Right hindlimb (tissue), 1 donor: Measurements from ENCODE around the gene PAMR1.

Source experiments
- DNase-seq: peaks from one replicate; pipeline ENCODE4 v3.0.0-alpha.2; 2018

The PAMR1 gene

DNA sequence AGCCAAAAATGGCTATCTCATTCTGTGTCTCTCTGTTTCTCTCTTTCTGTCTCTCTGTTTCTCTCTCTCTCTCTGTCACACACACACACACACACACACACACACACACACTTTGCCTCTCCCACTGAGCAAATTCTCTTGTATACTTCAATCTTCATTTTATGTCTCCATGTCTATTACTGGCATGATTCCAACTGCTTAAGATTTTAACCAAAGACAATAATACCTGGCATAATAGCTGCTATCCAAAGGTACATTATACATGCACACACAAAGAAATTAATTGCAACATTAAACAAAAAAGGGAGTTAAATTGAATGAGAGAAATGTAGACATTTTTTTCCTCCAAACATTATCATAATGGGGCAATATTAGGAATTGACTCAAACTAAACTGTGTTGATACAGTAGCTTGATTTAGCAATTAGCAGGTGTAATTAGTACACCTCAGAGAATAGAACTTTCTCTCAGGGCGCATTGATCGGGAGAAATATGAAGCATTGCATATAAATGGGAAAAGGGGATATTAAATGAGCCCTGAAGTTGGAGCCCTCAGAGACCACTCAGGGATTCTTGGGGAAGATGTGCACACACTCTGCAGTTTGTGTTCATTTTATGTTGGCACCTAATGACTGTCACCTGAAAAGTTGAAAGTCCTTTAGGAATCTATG is 88.7 kb downstream of the PAMR1 start:
- no peak for DNase-seq

- no peak for DNase-seq
Observed at GRCh38 chr11:35433588-35433987, 91.8 kb downstream of the PAMR1 start.

- DNase-seq, result no peak
Observed at GRCh38 chr11:35432464-35432863, 93.0 kb downstream of the PAMR1 start.

DNA sequence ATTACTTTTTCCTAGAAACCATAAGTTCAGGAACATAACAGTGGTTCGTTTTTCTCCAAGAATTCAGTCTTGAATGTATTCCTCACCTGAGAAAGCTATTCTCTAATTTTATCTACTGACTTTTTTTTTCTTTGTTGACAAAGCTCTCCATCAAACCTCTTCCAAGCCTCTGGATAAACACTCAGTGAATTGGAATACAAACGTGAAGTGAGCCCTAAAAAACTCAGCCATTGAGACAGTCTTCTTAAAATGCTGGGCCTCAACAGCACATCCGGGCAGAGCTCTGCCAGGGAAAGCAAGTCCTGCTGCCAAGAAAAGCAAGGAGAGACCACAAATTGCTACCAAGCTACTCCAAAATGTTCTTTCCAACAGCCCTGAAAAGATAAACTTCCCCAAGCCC is 98.3 kb downstream of the PAMR1 start:
- peak; percentile 83 for DNase-seq

GRCh38 chr11:35426351-35426750 is 99.1 kb downstream of the PAMR1 start:
- DNase-seq, result no peak

- no peak for DNase-seq
Observed at GRCh38 chr11:35425603-35426212, 99.7 kb downstream of the PAMR1 start.

DNA sequence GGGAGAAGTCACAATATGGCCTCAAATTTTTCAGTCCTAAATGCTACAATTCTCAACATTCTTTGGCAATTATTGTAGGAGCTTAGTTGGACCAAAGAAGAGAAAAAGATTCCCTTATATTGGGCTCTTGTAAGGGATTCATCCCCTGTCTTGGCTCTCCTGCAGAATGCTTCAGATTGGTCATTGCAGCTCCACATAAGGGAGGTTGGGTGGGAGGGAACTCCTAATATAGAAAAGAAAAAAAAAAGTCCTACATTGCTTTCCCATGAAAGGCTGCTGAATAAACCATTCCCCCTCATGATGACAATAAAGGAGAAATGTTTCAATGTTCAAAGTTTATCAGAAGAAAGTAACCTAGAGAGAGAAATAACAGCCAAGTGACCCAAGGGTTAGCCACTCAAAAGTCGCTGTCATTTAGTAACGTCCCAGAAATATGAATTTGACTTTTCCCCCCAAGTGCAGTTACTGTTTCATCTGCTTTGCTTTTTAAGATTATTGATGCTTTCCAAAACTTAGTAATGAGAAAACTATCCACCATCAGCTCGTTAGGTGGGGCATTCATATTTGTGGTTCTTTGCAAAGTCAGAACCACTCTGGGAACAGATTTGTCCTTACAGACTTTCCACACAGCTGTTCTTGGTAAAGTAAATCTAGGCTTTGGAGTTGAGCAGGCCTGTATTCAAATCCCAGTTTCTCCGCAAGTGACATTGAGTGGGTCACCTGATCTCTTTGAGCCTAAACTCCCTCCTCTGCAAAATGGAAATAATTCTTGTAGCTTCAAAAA is 101.1 kb downstream of the PAMR1 start:
- no peak for DNase-seq

DNA sequence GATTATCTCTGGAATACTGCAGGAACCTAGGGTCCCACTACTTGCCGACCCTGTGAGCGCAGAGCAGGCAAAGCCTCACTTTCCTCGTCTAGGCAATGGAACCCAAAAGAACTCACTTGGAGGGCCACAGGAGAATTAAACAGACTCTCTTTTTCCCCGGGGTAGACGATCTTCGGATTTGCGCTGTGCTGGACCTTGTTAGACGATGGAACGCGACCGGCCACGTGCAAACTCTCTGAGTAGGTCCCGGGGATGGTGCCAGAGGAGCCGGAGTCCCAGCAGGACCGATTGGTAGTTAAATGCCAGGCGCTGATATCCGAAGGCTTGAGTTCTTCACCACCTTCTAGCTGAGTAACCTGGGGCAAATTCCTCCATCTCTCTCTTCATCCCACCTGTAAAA is 105.0 kb downstream of the PAMR1 start:
- no peak for DNase-seq

GRCh38 chr11:35419830-35420333 is 105.5 kb downstream of the PAMR1 start:
- DNase-seq, result peak; percentile 43

GRCh38 chr11:35419184-35419829 is 106.1 kb downstream of the PAMR1 start, which contains the start of gene SLC1A2:
Gene SLC1A2, minus strand, starts transcription at chr11:35419558. Its CDS starts 592 bp downstream, at chr11:35418966.
- peak; percentile 63 for DNase-seq

DNA sequence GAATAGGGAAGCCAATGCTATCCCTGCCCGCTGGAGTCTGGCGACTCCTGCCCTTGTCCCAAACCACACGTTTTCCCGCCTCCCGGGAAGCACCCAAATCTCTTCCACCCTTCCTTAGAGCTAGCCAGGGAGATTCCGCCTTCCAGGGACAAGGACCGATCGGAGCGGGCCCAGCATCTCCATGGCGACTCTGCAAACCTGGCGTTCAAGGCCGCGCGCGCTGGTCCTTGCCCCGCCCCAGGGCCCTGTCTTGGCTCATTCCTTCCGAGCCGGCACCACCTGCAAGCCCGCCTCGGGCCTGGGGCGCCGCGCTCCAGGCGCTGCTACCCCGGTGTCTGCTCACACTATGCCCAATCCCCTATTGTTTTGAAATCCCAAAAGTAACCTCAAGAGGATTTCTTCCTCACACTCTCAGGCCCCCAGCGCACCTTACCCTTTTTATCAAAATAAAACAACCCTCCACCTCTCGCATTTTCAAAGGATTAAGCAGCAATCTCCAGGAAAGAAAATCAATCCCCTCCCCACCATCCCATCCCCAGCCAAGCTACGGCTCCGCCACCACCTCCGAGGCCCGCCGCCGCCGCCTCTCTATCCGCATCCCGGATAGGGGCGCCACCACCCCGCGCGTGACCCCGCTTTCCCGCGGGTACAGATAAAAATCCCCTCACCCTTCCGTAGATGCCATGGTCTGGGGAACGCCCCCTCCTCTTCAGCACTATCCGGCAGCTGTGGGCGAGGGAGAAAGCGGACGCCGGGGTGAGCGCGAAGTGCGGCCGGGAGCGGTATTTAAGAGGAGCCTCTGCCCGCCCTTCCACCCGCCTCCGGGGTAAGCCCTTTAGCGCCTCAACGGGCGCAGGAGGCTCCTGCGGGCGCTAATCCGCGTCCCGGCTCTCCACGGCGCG is 106.9 kb downstream of the PAMR1 start:
- DNase-seq, result peak; percentile 47

DNA sequence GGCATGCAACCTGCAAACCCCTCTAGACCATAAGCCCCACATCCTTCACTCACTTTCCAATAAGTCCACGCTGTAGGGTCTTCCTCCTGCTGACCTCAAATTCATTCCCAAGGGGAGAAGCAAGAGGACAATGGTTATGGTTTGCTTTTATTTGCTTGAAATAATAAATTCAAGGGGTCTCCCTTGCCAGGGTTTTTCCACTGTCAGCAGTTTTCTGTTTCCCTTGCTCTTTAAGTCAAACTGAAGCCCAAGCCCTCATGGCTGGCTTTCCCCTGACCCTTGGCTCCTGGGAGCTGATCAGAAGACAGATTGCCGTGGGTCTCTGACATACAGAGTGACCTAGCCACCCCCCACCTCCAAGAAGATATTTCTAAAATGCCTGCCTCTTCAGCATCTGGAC is 109.9 kb downstream of the PAMR1 start:
- no peak for DNase-seq

DNA sequence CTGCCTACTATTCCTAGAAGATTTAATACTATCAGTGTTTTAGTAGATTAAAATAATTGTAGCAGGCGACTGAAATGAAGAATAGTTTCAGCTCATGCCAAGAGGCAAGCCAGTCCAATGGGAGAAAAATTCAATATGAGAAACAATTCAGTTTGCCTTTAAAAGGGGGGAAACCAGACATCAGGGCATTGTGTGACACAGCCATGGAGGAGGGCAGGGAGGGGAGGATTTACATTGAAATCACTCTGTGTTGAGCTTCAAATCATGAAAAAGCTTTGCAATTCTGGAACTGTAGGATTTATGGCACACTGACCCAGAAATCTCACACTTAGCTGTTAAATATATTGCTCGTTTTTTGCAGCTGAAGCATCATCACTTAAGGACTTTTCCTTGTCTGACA is 110.6 kb downstream of the PAMR1 start:
- no peak for DNase-seq

GRCh38 chr11:35414311-35414710 is 111.1 kb downstream of the PAMR1 start:
- no peak for DNase-seq

DNA sequence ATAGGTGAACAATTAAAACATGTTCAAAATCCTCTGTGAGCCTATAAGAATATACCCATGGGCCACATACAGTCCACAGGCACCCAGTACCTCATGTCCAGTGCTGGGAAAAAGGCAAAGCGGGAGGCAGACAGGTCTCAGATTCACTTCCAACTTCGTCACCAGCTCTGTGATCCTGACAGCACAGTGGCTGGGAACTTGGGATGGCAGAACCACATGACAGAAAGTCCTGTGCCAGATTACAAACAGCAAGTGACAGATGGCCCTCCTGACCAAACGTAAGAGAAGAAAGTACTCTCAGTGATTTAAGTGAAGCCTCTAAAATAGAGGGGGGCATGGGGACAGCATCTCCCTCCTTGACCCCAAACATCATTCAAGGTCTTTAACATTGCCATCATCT is 111.8 kb downstream of the PAMR1 start:
- DNase-seq, result no peak

GRCh38 chr11:35412285-35412684 is 113.1 kb downstream of the PAMR1 start:
- no peak for DNase-seq

- DNase-seq, result no peak
Observed at GRCh38 chr11:35407041-35407440, 118.4 kb downstream of the PAMR1 start.

DNA sequence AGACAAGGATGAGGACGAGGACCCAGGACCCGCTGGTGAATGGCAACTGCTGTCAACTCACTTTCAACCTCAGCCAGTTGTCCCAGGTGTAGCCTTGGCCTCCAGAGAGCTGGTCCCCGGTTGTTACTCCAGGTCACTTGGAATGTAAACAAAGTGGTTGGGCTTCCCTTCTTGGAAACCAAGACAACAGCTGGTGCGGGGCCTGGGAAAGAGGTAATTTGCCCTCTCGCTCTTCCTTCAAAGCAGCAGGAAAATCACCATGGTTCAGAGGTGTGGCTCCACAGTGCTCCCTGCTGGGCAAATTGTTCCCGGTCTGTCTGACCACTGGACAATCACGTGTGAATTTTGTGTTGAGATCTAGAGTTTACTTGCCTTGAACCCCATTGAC is 121.0 kb downstream of the PAMR1 start:
- DNase-seq, result no peak

GRCh38 chr11:35403765-35404387 is 121.5 kb downstream of the PAMR1 start:
- DNase-seq, result no peak

DNA sequence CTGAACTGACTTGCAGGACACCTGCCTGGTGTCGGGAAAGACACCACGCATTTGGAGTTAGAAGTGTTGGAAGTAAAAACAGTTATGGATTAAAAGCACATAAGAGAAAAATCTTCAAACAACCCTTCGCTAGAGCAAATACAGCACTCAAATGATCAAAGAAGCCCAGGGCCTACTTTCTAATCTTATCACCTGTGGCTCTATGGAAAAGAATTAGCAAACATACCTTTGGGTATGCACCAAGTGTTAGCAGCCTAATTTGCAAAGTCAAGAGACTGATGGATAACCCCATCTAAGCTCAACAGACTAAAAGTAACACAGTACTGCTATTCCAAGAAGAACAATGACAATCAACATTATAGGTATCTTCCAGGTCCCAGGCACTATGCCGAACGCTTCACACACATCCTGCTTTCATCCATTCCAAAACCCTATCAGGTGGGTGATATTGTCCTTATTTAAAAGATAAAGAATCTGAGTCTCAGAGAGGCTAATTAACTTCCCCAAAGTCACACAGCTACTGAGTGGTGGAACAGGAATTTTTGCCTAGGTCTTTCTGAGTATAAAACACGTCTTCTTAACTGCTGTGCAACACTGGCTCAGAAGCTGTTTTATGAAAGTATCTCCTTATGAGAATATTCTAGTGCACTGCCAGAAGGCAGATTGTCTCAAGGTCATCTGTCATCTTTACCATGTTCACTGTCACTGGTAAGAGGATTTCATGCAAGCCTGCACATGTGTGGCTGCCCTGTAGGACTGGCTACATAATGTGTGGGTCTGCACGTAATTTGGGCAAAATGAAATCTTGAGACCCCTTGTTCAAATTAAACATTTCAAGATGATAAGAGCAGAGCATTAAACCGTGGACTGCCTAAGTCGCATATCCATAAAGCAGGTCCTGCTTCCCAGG is 122.4 kb downstream of the PAMR1 start:
- DNase-seq, result no peak

- DNase-seq, result no peak
Observed at GRCh38 chr11:35398881-35399280, 126.5 kb downstream of the PAMR1 start.
